Peyer's patch (tissue), 4 donors: Measurements from ENCODE around the gene IVNS1ABP.

Source experiments
- CTCF ChIP-seq, 6 experiments: fragments of 450-650 bp in 4 of 6; fragments of 200-600 bp in 2 of 6; sonication (generic) in 1 of 6; IDR thresholded peaks; one replicate each; pipeline ENCODE4 v1.5.1; 2017 to 2019; ENCODE audit warnings: antibody characterized with exemption in 6 of 6, mild to moderate bottlenecking in 3 of 6, moderate library complexity in 1 of 6
- POLR2A ChIP-seq, 2 donors: fragments of 450-650 bp; IDR thresholded peaks; one replicate each; pipeline ENCODE4 v1.5.1; 2017; ENCODE audit warnings: antibody characterized with exemption in 2 of 2, mild to moderate bottlenecking in 2 of 2, moderate library complexity in 2 of 2

GRCh38 chr1:185284533-185285276 is 32.3 kb downstream of the IVNS1ABP start:
- TF ChIP-seq CTCF (IDR thresholded peaks at IDR 0.05), result no peak
- no peak for TF ChIP-seq POLR2A (IDR thresholded peaks at IDR 0.05)
